Fibroblast of lung (primary cell): Measurements from ENCODE around the gene HOXB5. TPM values are rescaled to one million over a fixed set of nuclear protein-coding genes. Genes with fewer than 3 reads are reported as not detected.
A peak's percentile ranks its signal among the peaks of the same experiment; 100 is the strongest.

ENCODE experiments used
- DNase-seq, 2 donors: peaks; one replicate each; pipeline versions ENCODE4 v3.0.0 to v3.0.0-alpha.2; 2010; ENCODE audit warnings: low read depth in 2 of 2
- H2AFZ ChIP-seq: 2 replicates; pipeline ENCODE4 v1.5.1; 2012; ENCODE audit warnings: low read length, control low read depth, inconsistent platforms
- H3K27ac ChIP-seq: 2 replicates; pipeline ENCODE4 v1.5.1; 2011; ENCODE audit warnings: low read length, control low read depth; ENCODE audit not compliant: insufficient read depth
- H3K27me3 ChIP-seq: 2 replicates; pipeline ENCODE4 v1.5.1; 2011; ENCODE audit warnings: mild to moderate bottlenecking, low read length; ENCODE audit not compliant: control insufficient read depth, insufficient read depth
- H3K36me3 ChIP-seq: 2 replicates; pipeline ENCODE4 v1.5.1; 2011; ENCODE audit warnings: low read length; ENCODE audit not compliant: control insufficient read depth, insufficient read depth
- H3K4me1 ChIP-seq: 2 replicates; pipeline ENCODE4 v1.5.1; 2011; ENCODE audit warnings: low read length; ENCODE audit not compliant: control insufficient read depth, insufficient read depth; ENCODE audit errors: extremely low read depth
- H3K4me2 ChIP-seq: 2 replicates; pipeline ENCODE4 v1.5.1; 2011; ENCODE audit warnings: low read length, control low read depth; ENCODE audit not compliant: insufficient read depth; ENCODE audit errors: extremely low read depth
- H3K4me3 ChIP-seq, 4 experiments: fragments of 200-600 bp in 1 of 4; sonication (generic) in 1 of 4; replicated peaks in 1 of 4; 2 replicates each; pipeline ENCODE4 v1.5.1; 2011 to 2016; ENCODE audit warnings: low read length in 4 of 4, low read depth in 3 of 4, mild to moderate bottlenecking in 3 of 4, control low read depth in 2 of 4, inconsistent platforms in 1 of 4, mixed read lengths in 1 of 4; ENCODE audit not compliant: insufficient read depth in 1 of 4; ENCODE audit errors: control extremely low read depth in 1 of 4
- H3K79me2 ChIP-seq: 2 replicates; pipeline ENCODE4 v1.5.1; 2012; ENCODE audit warnings: mild to moderate bottlenecking, low read length, inconsistent platforms; ENCODE audit not compliant: control insufficient read depth, insufficient read depth
- H3K9ac ChIP-seq: 2 replicates; pipeline ENCODE4 v1.5.1; 2011; ENCODE audit warnings: mild to moderate bottlenecking, low read length, control low read depth; ENCODE audit not compliant: insufficient read depth
- H3K9me3 ChIP-seq: 2 replicates; pipeline ENCODE4 v1.5.1; 2012; ENCODE audit warnings: low read depth, low read length; ENCODE audit not compliant: control insufficient read depth, insufficient read depth
- H4K20me1 ChIP-seq: 2 replicates; pipeline ENCODE4 v1.5.1; 2011; ENCODE audit warnings: low read length; ENCODE audit not compliant: control insufficient read depth, insufficient read depth; ENCODE audit errors: extremely low read depth
- CTCF ChIP-seq, 2 donors: IDR thresholded peaks in 1 of 2; conservative IDR thresholded peaks in 1 of 2; 1 replicate in 1 of 2; 2 replicates in 1 of 2; pipeline ENCODE4 v1.5.1; 2011 to 2012; ENCODE audit warnings: low read length in 2 of 2, control low read depth in 1 of 2, inconsistent platforms in 1 of 2, low read depth in 1 of 2, mild to moderate bottlenecking in 1 of 2
- EZH2 ChIP-seq: IDR thresholded peaks from 2 replicates; pipeline ENCODE4 v1.5.1; 2012; ENCODE audit warnings: low read length, control low read depth, mild to moderate bottlenecking; ENCODE audit errors: missing control alignments
- polyA plus RNA-seq, 2 donors: library from polyadenylated mRNA; depleted of rRNA in 1 of 2; stranded (reverse) in 1 of 2; unstranded in 1 of 2; fragments of >200 nt; gene quantifications; 2 replicates each; pipeline ENCODE4 v1.2.1, GENCODE V29; 2011 to 2012; ENCODE audit warnings: missing spikeins in 1 of 2
- total RNA-seq: library from RNA; depleted of rRNA; stranded (reverse); fragments of >200 nt; gene quantifications from 2 replicates; pipeline ENCODE4 v1.2.1, GENCODE V29; 2014

Gene HOXB5
- total and polyA plus RNA-seq, 2 donors (not counting 1 experiment from before 2014, with no cell fraction given), result 2.1 to 9.4 TPM

GRCh38 chr17:48568499-48569239, 24.9 kb downstream of the HOXB5 start:
- no peak overlapping the region for H2AFZ ChIP-seq
- peak overlapping the region; percentile 98 for H3K27ac ChIP-seq
- H3K79me2 ChIP-seq, result peaks cover 99% of the 10 kb centered on the region
- peak overlapping the region; percentile 47 to 98 (median 64) for H3K4me3 ChIP-seq
- H3K36me3 ChIP-seq, result peaks cover 10% of the 10 kb centered on the region
- H3K4me2 ChIP-seq, result peak overlapping the region; percentile 90
- peak; percentile 67 to 93 for DNase-seq
- H3K27me3 ChIP-seq, result no peaks in the 10 kb centered on the region
- H3K9ac ChIP-seq, result peak overlapping the region; percentile 13
- no peaks in the 10 kb centered on the region for H4K20me1 ChIP-seq
- TF ChIP-seq EZH2 (no peak), CTCF (conservative IDR thresholded peaks at IDR 0.05 in 1 of 2, IDR thresholded peaks at IDR 0.05 in 1 of 2; ENCODE audit: low read depth in 1 of 2, low read length in 2 of 2) (no peak)
- no peaks in the 10 kb centered on the region for H3K9me3 ChIP-seq
- H3K4me1 ChIP-seq, result peaks cover 39% of the 10 kb centered on the region

- peaks cover 40% of the 10 kb centered on the region for H3K4me1 ChIP-seq
- H4K20me1 ChIP-seq, result no peaks in the 10 kb centered on the region
- no peak for DNase-seq
- H3K4me3 ChIP-seq, result peak overlapping the region; percentile 28 to 98 (median 62)
- TF ChIP-seq EZH2 (no peak), CTCF (conservative IDR thresholded peaks at IDR 0.05 in 1 of 2, IDR thresholded peaks at IDR 0.05 in 1 of 2; ENCODE audit: low read depth in 1 of 2, low read length in 2 of 2) (no peak)
- H3K9ac ChIP-seq, result no peak overlapping the region
- H3K27ac ChIP-seq, result peak overlapping the region; percentile 98
- H3K79me2 ChIP-seq, result peaks cover 99% of the 10 kb centered on the region
- H2AFZ ChIP-seq, result no peak overlapping the region
- peaks cover 10% of the 10 kb centered on the region for H3K36me3 ChIP-seq
- H3K27me3 ChIP-seq, result no peaks in the 10 kb centered on the region
- H3K9me3 ChIP-seq, result no peaks in the 10 kb centered on the region
- H3K4me2 ChIP-seq, result peak overlapping the region; percentile 90
These were observed 25.8 kb downstream of the HOXB5 start for GRCh38 chr17:48567646-48568354.

- H3K36me3 ChIP-seq, result peaks cover 10% of the 10 kb centered on the region
- peaks cover 99% of the 10 kb centered on the region for H3K79me2 ChIP-seq
- H4K20me1 ChIP-seq, result no peaks in the 10 kb centered on the region
- peaks cover 35% of the 10 kb centered on the region for H3K4me1 ChIP-seq
- H3K27me3 ChIP-seq, result no peaks in the 10 kb centered on the region
- H2AFZ ChIP-seq, result no peak overlapping the region
- TF ChIP-seq CTCF (conservative IDR thresholded peaks at IDR 0.05 in 1 of 2, IDR thresholded peaks at IDR 0.05 in 1 of 2; ENCODE audit: low read depth in 1 of 2, low read length in 2 of 2) (no peak), EZH2 (no peak)
- H3K4me2 ChIP-seq, result peak overlapping the region; percentile 90
- no peak overlapping the region for H3K9ac ChIP-seq
- DNase-seq, result peak; percentile 20 to 82
- no peaks in the 10 kb centered on the region for H3K9me3 ChIP-seq
- H3K27ac ChIP-seq, result peak overlapping the region; percentile 86
- H3K4me3 ChIP-seq, result peak overlapping the region in 3 of 4 experiments; percentile 28 to 98 (median 77)
These were observed 26.4 kb downstream of the HOXB5 start for GRCh38 chr17:48567209-48567608.
